Rectal smooth muscle tissue (tissue), 1 donor: Measurements from ENCODE around the gene KCNA1.
A peak's percentile ranks its signal among the peaks of the same experiment; 100 is the strongest.

Source experiments
- H3K27ac ChIP-seq: one replicate; pipeline ENCODE4 v1.7.0; 2013; ENCODE audit warnings: low read depth, low read length, inconsistent platforms
- H3K27me3 ChIP-seq: one replicate; pipeline ENCODE4 v1.7.0; 2013; ENCODE audit warnings: low read length; ENCODE audit not compliant: control insufficient read depth, insufficient read depth
- H3K36me3 ChIP-seq: one replicate; pipeline ENCODE4 v1.7.0; 2013; ENCODE audit warnings: low read length; ENCODE audit not compliant: control insufficient read depth, insufficient read depth
- H3K4me1 ChIP-seq: one replicate; pipeline ENCODE4 v1.7.0; 2013; ENCODE audit warnings: low read length; ENCODE audit not compliant: control insufficient read depth, insufficient read depth
- H3K4me3 ChIP-seq: one replicate; pipeline ENCODE4 v1.7.0; 2013; ENCODE audit warnings: low read length
- H3K9ac ChIP-seq: one replicate; pipeline ENCODE4 v1.7.0; 2013; ENCODE audit warnings: low read length

Gene KCNA1

GRCh38 chr12:4918950-4919660 lies 9.4 kb downstream of the KCNA1 start:
- Histone ChIP-seq H3K4me3 (no peak overlapping the region), H3K36me3 (no peaks in the 10 kb centered on the region), H3K27me3 (no peaks in the 10 kb centered on the region), H3K27ac (peak overlapping the region; percentile 27), H3K9ac (no peak overlapping the region), H3K4me1 (peaks cover 3% of the 10 kb centered on the region)

DNA sequence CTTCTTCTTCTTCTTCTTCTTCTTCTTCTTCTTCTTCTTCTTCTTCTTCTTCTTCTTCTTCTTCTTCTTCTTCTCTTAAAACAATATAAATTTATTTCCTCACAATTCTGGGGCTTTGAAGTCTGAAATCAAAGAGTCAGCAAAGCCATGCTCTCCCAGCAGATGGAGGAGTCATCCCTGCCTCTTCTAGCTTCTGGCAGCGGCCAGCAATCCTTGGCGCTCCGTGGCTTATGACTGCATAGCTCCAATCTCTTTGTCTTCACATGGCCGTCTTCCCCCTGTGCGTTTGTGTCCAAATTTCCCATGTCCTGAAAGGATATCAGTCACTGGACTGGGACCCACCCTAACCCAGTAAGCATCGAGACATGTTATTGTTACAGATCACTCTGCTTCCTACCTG lies 22.9 kb downstream of the KCNA1 start:
- Histone ChIP-seq H3K4me3 (no peak overlapping the region), H3K36me3 (no peaks in the 10 kb centered on the region), H3K9ac (no peak overlapping the region), H3K4me1 (no peaks in the 10 kb centered on the region), H3K27ac (no peak overlapping the region), H3K27me3 (peaks cover 2% of the 10 kb centered on the region)

- H3K27ac ChIP-seq = no peak overlapping the region
- H3K4me1 ChIP-seq = no peaks in the 10 kb centered on the region
- H3K27me3 ChIP-seq = peaks cover 2% of the 10 kb centered on the region
- no peaks in the 10 kb centered on the region for H3K36me3 ChIP-seq
- no peak overlapping the region for H3K4me3 ChIP-seq
- no peak overlapping the region for H3K9ac ChIP-seq
These were observed 23.7 kb downstream of the KCNA1 start for GRCh38 chr12:4933411-4933810.

DNA sequence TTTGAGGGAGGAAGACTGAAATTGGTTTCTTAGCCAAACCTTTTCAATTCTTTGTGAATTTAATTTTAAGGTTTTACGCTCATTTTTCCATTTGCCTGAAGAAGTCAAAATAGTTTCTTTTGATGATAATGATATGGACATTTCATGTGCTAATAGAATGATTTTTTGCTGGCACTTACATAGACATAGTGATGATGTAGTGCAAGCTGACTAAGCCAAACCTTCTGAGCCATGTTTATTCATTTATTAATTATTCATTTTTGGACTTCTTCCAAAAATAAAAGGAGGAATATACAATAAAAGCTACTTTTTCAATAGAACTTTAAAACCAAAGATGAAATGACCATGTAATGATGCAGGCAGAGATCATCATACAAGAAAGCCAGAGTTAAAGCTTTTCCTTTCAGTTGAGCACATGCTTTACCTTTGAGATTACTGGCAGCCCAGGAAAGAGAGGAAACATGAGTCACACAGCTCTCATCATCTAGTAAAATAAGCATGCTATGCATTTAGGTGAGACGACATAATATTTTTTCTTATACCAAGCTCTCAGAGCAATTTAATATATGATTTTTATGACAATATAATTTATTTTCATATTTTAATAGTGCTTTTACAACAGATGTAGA lies 24.8 kb downstream of the KCNA1 start:
- Histone ChIP-seq H3K27me3 (peaks cover 2% of the 10 kb centered on the region), H3K4me3 (no peak overlapping the region), H3K27ac (no peak overlapping the region), H3K4me1 (no peaks in the 10 kb centered on the region), H3K9ac (no peak overlapping the region), H3K36me3 (no peaks in the 10 kb centered on the region)

GRCh38 chr12:4938900-4939299 lies 29.2 kb downstream of the KCNA1 start:
- H3K4me1 ChIP-seq = no peaks in the 10 kb centered on the region
- H3K27ac ChIP-seq = no peak overlapping the region
- peaks cover 2% of the 10 kb centered on the region for H3K27me3 ChIP-seq
- H3K9ac ChIP-seq = no peak overlapping the region
- no peaks in the 10 kb centered on the region for H3K36me3 ChIP-seq
- H3K4me3 ChIP-seq = no peak overlapping the region

- no peak overlapping the region for H3K4me3 ChIP-seq
- no peak overlapping the region for H3K27ac ChIP-seq
- H3K36me3 ChIP-seq = no peaks in the 10 kb centered on the region
- no peaks in the 10 kb centered on the region for H3K4me1 ChIP-seq
- H3K27me3 ChIP-seq = peaks cover 2% of the 10 kb centered on the region
- no peak overlapping the region for H3K9ac ChIP-seq
These were observed 29.8 kb downstream of the KCNA1 start for GRCh38 chr12:4939418-4940023.

GRCh38 chr12:4943067-4943937 lies 33.6 kb downstream of the KCNA1 start:
- Histone ChIP-seq H3K27ac (no peak overlapping the region), H3K36me3 (no peaks in the 10 kb centered on the region), H3K4me3 (no peak overlapping the region), H3K27me3 (no peaks in the 10 kb centered on the region), H3K4me1 (no peaks in the 10 kb centered on the region), H3K9ac (no peak overlapping the region)

- H3K4me1 ChIP-seq = no peaks in the 10 kb centered on the region
- no peaks in the 10 kb centered on the region for H3K27me3 ChIP-seq
- no peaks in the 10 kb centered on the region for H3K36me3 ChIP-seq
- no peak overlapping the region for H3K9ac ChIP-seq
- H3K4me3 ChIP-seq = no peak overlapping the region
- no peak overlapping the region for H3K27ac ChIP-seq
These were observed 34.2 kb downstream of the KCNA1 start for GRCh38 chr12:4943938-4944284.

DNA sequence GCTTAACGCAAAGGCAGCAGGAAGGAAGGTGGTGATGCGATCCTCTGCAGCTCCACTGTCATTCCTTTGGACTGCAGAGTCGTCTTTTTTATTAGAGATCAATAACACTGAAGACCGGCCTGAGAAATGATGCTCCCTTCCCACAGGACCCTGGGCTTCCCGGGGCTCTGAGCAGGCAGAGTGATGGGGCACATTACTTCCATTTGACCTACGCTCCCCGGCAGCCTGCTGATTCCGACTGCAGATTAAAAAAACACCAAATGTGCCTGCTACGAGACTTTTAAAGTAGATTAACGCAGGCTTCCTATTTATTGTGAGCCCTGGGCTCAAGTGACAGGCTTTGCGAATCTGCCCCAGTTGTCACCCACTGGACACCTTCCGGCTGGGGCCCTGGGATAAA lies 37.5 kb downstream of the KCNA1 start:
- H3K36me3 ChIP-seq = no peaks in the 10 kb centered on the region
- no peak overlapping the region for H3K4me3 ChIP-seq
- H3K27me3 ChIP-seq = no peaks in the 10 kb centered on the region
- no peak overlapping the region for H3K9ac ChIP-seq
- H3K27ac ChIP-seq = no peak overlapping the region
- H3K4me1 ChIP-seq = no peaks in the 10 kb centered on the region

DNA sequence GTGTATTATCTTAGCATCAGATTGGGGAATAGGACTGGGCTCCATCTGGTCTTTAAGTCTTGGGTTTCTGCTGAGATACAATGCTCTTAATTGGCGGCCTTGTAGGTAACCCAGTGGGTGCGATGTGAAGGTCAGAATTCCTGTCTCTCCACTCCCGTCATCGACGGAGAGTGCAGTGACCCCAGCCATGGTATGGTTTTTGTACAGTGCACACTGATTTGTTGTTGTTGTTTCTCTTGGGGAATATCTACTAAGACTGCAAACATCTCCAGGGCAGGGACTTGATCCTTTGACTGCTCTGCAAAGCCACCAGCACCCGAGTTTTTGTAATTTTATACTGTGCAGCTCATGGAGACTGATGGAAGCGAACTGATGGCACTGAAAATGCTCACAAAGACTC lies 41.4 kb downstream of the KCNA1 start:
- H3K4me3 ChIP-seq = no peak overlapping the region
- H3K9ac ChIP-seq = no peak overlapping the region
- no peaks in the 10 kb centered on the region for H3K4me1 ChIP-seq
- H3K27ac ChIP-seq = no peak overlapping the region
- H3K36me3 ChIP-seq = no peaks in the 10 kb centered on the region
- no peaks in the 10 kb centered on the region for H3K27me3 ChIP-seq

- no peaks in the 10 kb centered on the region for H3K36me3 ChIP-seq
- H3K27me3 ChIP-seq = no peaks in the 10 kb centered on the region
- H3K4me3 ChIP-seq = no peak overlapping the region
- H3K4me1 ChIP-seq = no peaks in the 10 kb centered on the region
- H3K9ac ChIP-seq = no peak overlapping the region
- H3K27ac ChIP-seq = no peak overlapping the region
These were observed 41.9 kb downstream of the KCNA1 start for GRCh38 chr12:4951601-4952000.

GRCh38 chr12:4954621-4955354 lies 45.1 kb downstream of the KCNA1 start:
- H3K9ac ChIP-seq = no peak overlapping the region
- H3K4me3 ChIP-seq = no peak overlapping the region
- no peaks in the 10 kb centered on the region for H3K4me1 ChIP-seq
- no peak overlapping the region for H3K27ac ChIP-seq
- no peaks in the 10 kb centered on the region for H3K36me3 ChIP-seq
- H3K27me3 ChIP-seq = no peaks in the 10 kb centered on the region
